Measurements from ENCODE around the gene RAVER1.
"Not testable (repeated sequence)": the region's sequence is repeated elsewhere in the genome, so short reads cannot be mapped to it uniquely, and the experiment has no call there.

Gene RAVER1

GRCh38 chr19:10289167-10289835 is 44.0 kb downstream of the RAVER1 start:
- peak; percentile 29 for DNase-seq

GRCh38 chr19:10288662-10289166 is 44.6 kb downstream of the RAVER1 start:
- no peak for DNase-seq

- DNase-seq = peak; percentile 4
Measured at GRCh38 chr19:10286803-10287737, 46.3 kb downstream of the RAVER1 start, which contains the start of gene ICAM4. ICAM4 (plus strand) TSS chr19:10286955; CDS start chr19:10287013, 58 bp downstream.

GRCh38 chr19:10285393-10285792 is 47.9 kb downstream of the RAVER1 start:
- no peak for DNase-seq

GRCh38 chr19:10284960-10285278 is 48.4 kb downstream of the RAVER1 start:
- DNase-seq = no peak

GRCh38 chr19:10284065-10284959 is 49.0 kb downstream of the RAVER1 start:
- no peak for DNase-seq

GRCh38 chr19:10283301-10284064 is 49.8 kb downstream of the RAVER1 start:
- DNase-seq = no peak

- not testable (repeated sequence) for DNase-seq
Measured at GRCh38 chr19:10282043-10282442, 51.3 kb downstream of the RAVER1 start.

GRCh38 chr19:10279737-10280442 is 53.4 kb downstream of the RAVER1 start:
- DNase-seq = no peak

GRCh38 chr19:10278935-10279334 is 54.4 kb downstream of the RAVER1 start:
- no peak for DNase-seq

GRCh38 chr19:10277795-10278589 is 55.3 kb downstream of the RAVER1 start:
- no peak for DNase-seq

GRCh38 chr19:10274589-10274988 is 58.7 kb downstream of the RAVER1 start:
- no peak for DNase-seq

- no peak for DNase-seq
Measured at GRCh38 chr19:10271543-10272086, 61.7 kb downstream of the RAVER1 start.

GRCh38 chr19:10270616-10271394 is 62.5 kb downstream of the RAVER1 start, which contains the start of gene ICAM1:
ICAM1 (plus strand) TSS chr19:10271120; CDS start chr19:10271160, 40 bp downstream.
- DNase-seq = no peak

- DNase-seq = no peak
Measured at GRCh38 chr19:10270180-10270615, 63.1 kb downstream of the RAVER1 start.

GRCh38 chr19:10269333-10270179 is 63.8 kb downstream of the RAVER1 start:
- peak; percentile 40 for DNase-seq

- DNase-seq = no peak
Measured at GRCh38 chr19:10268071-10268470, 65.3 kb downstream of the RAVER1 start.

- DNase-seq = no peak
Measured at GRCh38 chr19:10266706-10267105, 66.6 kb downstream of the RAVER1 start.
